Right ventricle myocardium superior (tissue), 1 donor: Measurements from ENCODE around the gene ICAM3. TPM values are rescaled to one million over a fixed set of nuclear protein-coding genes. Genes with fewer than 3 reads are reported as not detected.

Source experiments
- ATAC-seq: fragments of 200-7000 bp; cut with Tn5 transposase; one replicate; pipeline ENCODE4 v1.9.1; 2020; ENCODE audit warnings: mild to moderate bottlenecking; ENCODE audit not compliant: poor library complexity
- DNase-seq: peaks from one replicate; pipeline ENCODE4 v3.0.0-alpha.2; 2020
- intact Hi-C: fragments of 100-400 bp; cut with DNase I; formaldehyde crosslinking; loops from one replicate; pipeline ENCODE4 v1.11.2; 2022
- total RNA-seq: library from RNA; stranded (reverse); fragmentation: NEBNext Ultra II Directional; extraction: Animal tissue kit (Norgen Biotek cat#: 25700); gene quantifications from one replicate; pipeline ENCODE4 v1.2.1, GENCODE V29; 2021
- donor health status: DM: no; HTN: yes; CAD: no; lungs with severe emphysema.

The ICAM3 gene
- total RNA-seq, 1 donor from 2014 or later: 31.0 TPM

- DNase-seq: no peak
- ATAC-seq: no peak
- intact Hi-C loops: no loop called here
Measured at GRCh38 chr19:10295847-10296591, 43.4 kb downstream of the ICAM3 start.

- intact Hi-C loops: no loop called here
- ATAC-seq (peak; percentile 24), DNase-seq (peak; percentile 73)
Measured at GRCh38 chr19:10295305-10295846, 44.0 kb downstream of the ICAM3 start.

- intact Hi-C loops: no loop called here
- no peak for DNase-seq
- no peak for ATAC-seq
Measured at GRCh38 chr19:10294368-10294697, 45.1 kb downstream of the ICAM3 start.

GRCh38 chr19:10293637-10294367 is 45.6 kb downstream of the ICAM3 start:
- intact Hi-C loops: no loop called here
- ATAC-seq: no peak
- no peak for DNase-seq

GRCh38 chr19:10292789-10293636 is 46.4 kb downstream of the ICAM3 start:
- DNase-seq: no peak
- no peak for ATAC-seq
- intact Hi-C loops: no loop called here

GRCh38 chr19:10292206-10292788 is 47.1 kb downstream of the ICAM3 start:
- ATAC-seq (peak; percentile 68), DNase-seq (peak; percentile 88)
- intact Hi-C loops: no loop called here

- ATAC-seq (no peak), DNase-seq (no peak)
- intact Hi-C loops: no loop called here
Measured at GRCh38 chr19:10291554-10292205, 47.7 kb downstream of the ICAM3 start.

- ATAC-seq (peak; percentile 50), DNase-seq (peak; percentile 83)
- intact Hi-C loops: no loop called here
Measured at GRCh38 chr19:10290876-10291553, 48.4 kb downstream of the ICAM3 start.

- DNase-seq (no peak), ATAC-seq (no peak)
- intact Hi-C loops: no loop called here
Measured at GRCh38 chr19:10290357-10290875, 49.0 kb downstream of the ICAM3 start.

- intact Hi-C loops: no loop called here
- ATAC-seq: no peak
- no peak for DNase-seq
Measured at GRCh38 chr19:10289836-10290356, 49.5 kb downstream of the ICAM3 start, which contains the start of gene ICAM5. Gene ICAM5, plus strand, starts transcription at chr19:10289952. Its CDS starts 92 bp downstream, at chr19:10290044.

GRCh38 chr19:10289167-10289835 is 50.1 kb downstream of the ICAM3 start:
- DNase-seq (no peak), ATAC-seq (no peak)
- intact Hi-C loops: no loop called here

GRCh38 chr19:10288662-10289166 is 50.7 kb downstream of the ICAM3 start:
- DNase-seq: no peak
- intact Hi-C loops: no loop called here
- no peak for ATAC-seq

GRCh38 chr19:10286803-10287737 is 52.4 kb downstream of the ICAM3 start, which contains the start of gene ICAM4:
Gene ICAM4, plus strand, starts transcription at chr19:10286955. Its CDS starts 58 bp downstream, at chr19:10287013.
- ATAC-seq: peak; percentile 67
- peak; percentile 91 for DNase-seq
- intact Hi-C loops: no loop called here

- intact Hi-C loops: no loop called here
Measured at GRCh38 chr19:10285393-10285792, 54.0 kb downstream of the ICAM3 start.

GRCh38 chr19:10284960-10285278 is 54.5 kb downstream of the ICAM3 start:
- intact Hi-C loops: no loop called here
- ATAC-seq (no peak), DNase-seq (no peak)

More at GRCh38 chr19:10285393-10285792, 54.0 kb downstream of the ICAM3 start:
- no peak for ATAC-seq
- no peak for DNase-seq
